NCI-H1930 (cell line): ENCODE measurements around the gene NECTIN2.
"Not testable (repeated sequence)": the region's sequence is repeated elsewhere in the genome, so short reads cannot be mapped to it uniquely, and the experiment has no call there.

Experiments used
- DNase-seq, 2 experiments: peaks; one replicate each; lab custom pipeline; 2025; lab: John Stamatoyannopoulos, UW

NECTIN2 gene

GRCh38 chr19:44817725-44818465 lies 28.2 kb upstream of the NECTIN2 start:
- no peak for DNase-seq

- no peak for DNase-seq
These were observed 27.5 kb upstream of the NECTIN2 start for GRCh38 chr19:44818466-44819031.

- no peak for DNase-seq
These were observed 26.8 kb upstream of the NECTIN2 start for GRCh38 chr19:44819246-44819832.

- no peak for DNase-seq
These were observed 25.2 kb upstream of the NECTIN2 start for GRCh38 chr19:44820648-44821609.

- no peak for DNase-seq
These were observed 23.9 kb upstream of the NECTIN2 start for GRCh38 chr19:44822177-44822576.

GRCh38 chr19:44822670-44823372 lies 23.3 kb upstream of the NECTIN2 start:
- DNase-seq: no peak

GRCh38 chr19:44823373-44823698 lies 22.8 kb upstream of the NECTIN2 start:
- DNase-seq: no peak

- DNase-seq: no peak
These were observed 21.3 kb upstream of the NECTIN2 start for GRCh38 chr19:44824761-44825160.

- not testable (repeated sequence) for DNase-seq
These were observed 13.2 kb upstream of the NECTIN2 start for GRCh38 chr19:44832875-44833274.

- not testable (repeated sequence) for DNase-seq
These were observed 11.7 kb upstream of the NECTIN2 start for GRCh38 chr19:44834399-44834798.

GRCh38 chr19:44839276-44839675 lies 6.8 kb upstream of the NECTIN2 start:
- no peak for DNase-seq

- DNase-seq: no peak
These were observed 5.3 kb upstream of the NECTIN2 start for GRCh38 chr19:44840811-44841210.

- no peak for DNase-seq
These were observed 4.9 kb upstream of the NECTIN2 start for GRCh38 chr19:44841231-44841630.

GRCh38 chr19:44845286-44845611 lies 848 bp upstream of the NECTIN2 start:
- no peak for DNase-seq

GRCh38 chr19:44846455-44847143 lies 502 bp downstream of the NECTIN2 start:
- no peak for DNase-seq

GRCh38 chr19:44847144-44848035 lies 1.3 kb downstream of the NECTIN2 start:
- no peak for DNase-seq

- DNase-seq: no peak
These were observed 2.1 kb downstream of the NECTIN2 start for GRCh38 chr19:44848036-44848811.

GRCh38 chr19:44848812-44849447 lies 2.8 kb downstream of the NECTIN2 start:
- no peak for DNase-seq

GRCh38 chr19:44850641-44851109 lies 4.6 kb downstream of the NECTIN2 start:
- no peak for DNase-seq
